GM13976 (cell line): ENCODE measurements around the gene CDK14.

Experiments used
- DNase-seq: peaks from one replicate; pipeline ENCODE4 v3.0.0; 2012; ENCODE audit warnings: low spot score
- in situ Hi-C: fragments of 300-500 bp; cut with MboI; formaldehyde crosslinking; loops from one replicate; pipeline ENCODE4 v1.12.0; 2022; ENCODE audit warnings: low sequenced_read_pairs, mixed read lengths, inconsistent platforms; ENCODE audit not compliant: unreplicated experiment
- TF ChIP-seq, protein P1 (sequence below): IDR thresholded peaks from 2 replicates; pipeline ENCODE4 v1.5.1; 2012; ENCODE audit warnings: borderline replicate concordance, mild to moderate bottlenecking; ENCODE audit not compliant: insufficient read depth; ENCODE audit errors: extremely low read depth, missing control alignments, control extremely low read depth

Gene CDK14

DNA sequence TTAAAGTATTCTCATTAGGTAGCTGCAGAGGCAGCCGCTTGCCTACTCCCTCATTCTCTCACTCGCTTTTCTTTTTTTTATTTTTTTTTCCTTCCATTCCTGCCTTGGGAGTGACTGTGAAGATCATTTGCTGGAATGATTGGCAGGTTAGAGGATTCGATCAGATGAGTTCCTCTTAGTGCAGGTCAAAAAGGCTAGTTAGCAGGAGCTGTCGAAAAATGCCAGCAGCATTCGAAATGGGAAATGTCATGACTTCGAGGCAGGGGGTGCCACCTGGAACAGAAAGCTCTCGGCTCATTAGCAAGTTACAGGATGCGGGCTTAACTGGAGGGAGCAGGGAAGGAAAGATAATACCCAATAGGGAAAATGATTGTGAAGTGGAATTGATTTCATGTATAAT is 530.6 kb downstream of the CDK14 start:
- no peak for DNase-seq
- in situ Hi-C loops: no loop called here
- TF ChIP-seq, protein P1, sequence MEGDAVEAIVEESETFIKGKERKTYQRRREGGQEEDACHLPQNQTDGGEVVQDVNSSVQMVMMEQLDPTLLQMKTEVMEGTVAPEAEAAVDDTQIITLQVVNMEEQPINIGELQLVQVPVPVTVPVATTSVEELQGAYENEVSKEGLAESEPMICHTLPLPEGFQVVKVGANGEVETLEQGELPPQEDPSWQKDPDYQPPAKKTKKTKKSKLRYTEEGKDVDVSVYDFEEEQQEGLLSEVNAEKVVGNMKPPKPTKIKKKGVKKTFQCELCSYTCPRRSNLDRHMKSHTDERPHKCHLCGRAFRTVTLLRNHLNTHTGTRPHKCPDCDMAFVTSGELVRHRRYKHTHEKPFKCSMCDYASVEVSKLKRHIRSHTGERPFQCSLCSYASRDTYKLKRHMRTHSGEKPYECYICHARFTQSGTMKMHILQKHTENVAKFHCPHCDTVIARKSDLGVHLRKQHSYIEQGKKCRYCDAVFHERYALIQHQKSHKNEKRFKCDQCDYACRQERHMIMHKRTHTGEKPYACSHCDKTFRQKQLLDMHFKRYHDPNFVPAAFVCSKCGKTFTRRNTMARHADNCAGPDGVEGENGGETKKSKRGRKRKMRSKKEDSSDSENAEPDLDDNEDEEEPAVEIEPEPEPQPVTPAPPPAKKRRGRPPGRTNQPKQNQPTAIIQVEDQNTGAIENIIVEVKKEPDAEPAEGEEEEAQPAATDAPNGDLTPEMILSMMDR: no peak

DNA sequence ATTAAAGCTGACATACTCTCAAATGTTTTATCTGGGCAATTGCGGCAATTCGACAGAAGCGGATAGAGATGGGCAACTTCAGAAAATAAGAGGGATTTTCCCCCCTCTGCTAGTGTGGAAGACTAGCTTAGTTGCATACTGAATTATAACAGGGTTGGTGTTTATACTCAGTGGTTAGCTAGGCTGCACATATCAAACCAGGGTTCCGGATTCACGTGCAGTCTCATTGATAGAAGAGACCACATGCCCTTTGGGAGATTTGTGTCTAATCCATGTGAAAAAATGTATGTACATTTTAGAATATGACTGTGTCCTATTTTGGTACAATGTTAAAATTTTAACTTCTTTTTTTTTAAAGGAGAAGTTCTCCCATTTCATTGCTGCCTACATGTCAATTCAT is 531.2 kb downstream of the CDK14 start:
- TF ChIP-seq, protein P1: no peak
- DNase-seq: no peak
- in situ Hi-C loops: no loop called here

DNA sequence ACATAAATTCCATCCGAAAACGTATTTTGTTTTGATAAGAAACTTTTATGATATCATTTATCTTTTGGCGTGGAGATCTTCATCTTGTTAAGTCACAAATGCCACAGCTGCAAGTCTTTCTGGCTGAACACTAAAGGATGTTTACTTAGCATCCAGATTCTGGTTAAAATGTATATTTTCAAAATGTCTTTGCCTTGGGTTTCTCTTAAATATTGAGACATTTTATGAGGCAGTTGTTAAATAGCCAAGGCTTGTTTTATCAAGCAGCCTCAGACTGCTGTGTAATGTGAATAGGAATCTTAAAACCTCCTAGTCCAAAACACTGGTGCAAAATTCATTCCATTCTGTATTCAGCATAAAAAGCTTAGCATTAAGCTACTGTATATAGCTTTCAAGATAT is 531.8 kb downstream of the CDK14 start:
- DNase-seq: no peak
- TF ChIP-seq, protein P1: no peak
- in situ Hi-C loops: no loop called here

DNA sequence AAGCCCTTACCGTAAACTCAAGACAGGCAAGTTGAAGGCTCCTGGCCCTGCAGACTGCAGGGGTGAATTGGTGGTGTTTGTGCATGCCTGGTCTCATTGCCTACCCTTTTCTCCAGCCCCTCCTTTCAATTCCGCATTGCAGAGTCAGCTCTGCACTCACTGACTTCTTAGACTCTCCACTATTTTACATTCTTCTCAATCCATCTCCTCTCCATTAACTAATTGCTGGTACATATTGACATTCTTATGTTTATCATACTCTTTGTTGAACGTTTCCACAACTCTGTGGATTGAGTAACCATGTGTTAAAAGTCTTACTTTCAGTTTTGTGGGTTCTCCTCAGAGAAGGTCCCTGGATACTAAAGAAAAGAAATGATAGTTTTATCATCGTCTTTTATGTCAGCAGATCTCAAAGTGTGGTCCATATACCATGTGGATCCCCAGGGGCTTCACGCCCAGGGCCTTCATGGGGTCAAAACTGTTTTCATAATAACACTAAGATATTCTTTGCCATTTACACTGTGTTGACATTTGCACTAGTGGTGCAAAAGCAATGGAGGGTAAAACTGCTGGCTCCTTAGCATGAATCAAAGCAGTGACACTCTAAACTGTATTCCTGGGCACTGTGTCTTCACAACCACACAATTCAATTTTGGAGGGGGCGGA is 532.7 kb downstream of the CDK14 start:
- TF ChIP-seq, protein P1: no peak
- in situ Hi-C loops: no loop called here
- DNase-seq: no peak

DNA sequence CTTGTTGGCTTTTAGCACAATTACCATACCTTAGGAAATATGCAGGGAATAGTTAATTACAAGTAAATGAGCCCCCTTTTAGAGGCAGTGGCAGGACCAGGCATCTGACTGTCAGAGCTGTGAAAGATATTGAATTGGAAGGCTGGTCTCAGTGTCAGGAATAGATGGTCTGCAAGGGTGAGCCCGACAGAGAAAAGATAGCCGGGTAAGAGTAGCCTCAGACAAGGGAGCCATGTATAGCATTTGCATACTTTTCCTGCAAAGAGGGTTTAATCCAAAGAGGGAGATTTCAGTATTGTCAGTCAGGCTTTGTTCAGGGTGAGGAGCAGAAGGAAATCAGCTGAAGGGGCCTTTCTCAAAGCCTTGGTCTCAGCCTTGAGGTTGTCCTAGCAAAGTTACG is 539.2 kb downstream of the CDK14 start:
- in situ Hi-C loops: no loop called here
- DNase-seq: no peak

DNA sequence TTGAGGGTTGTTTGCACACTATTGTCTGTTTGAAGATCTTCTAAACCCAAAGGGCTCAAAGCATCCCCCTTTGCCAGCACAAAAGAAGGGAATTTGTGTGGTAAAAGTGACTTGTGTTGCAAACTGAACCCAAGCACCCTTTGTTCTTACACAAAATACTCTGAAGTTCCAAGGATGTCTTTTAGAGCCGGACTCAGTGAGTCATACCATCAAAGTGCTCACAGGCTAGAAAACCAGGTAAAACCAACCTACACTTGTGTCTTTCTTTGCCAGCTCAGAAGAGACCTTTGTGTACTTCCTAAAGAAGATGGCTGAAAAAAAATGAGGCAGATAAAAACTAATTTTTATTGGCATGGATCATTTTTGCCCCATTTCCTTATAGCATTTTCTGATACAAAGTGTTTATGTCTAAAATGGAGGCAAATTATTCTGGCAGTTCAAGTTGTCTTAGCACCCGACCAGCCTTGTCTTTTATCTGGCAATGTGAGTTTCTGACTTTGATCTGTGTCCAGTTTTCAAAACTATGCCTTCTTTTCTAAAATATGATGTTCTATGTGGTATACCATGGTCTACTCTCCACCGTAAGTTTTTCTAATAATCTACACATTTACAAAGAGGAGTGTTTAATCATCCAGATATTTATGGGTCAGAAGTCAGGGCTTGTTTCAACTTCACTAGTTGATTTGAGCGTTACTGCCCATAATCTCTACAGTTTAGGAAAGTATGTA is 539.7 kb downstream of the CDK14 start:
- in situ Hi-C loops: no loop called here
- TF ChIP-seq, protein P1: no peak
- DNase-seq: no peak

More for the DNA sequence above, 539.2 kb downstream of the CDK14 start:
- TF ChIP-seq, protein P1: no peak
